ENCODE data around the gene AGBL4. TPM values are rescaled to one million over a fixed set of nuclear protein-coding genes. Genes with fewer than 3 reads are reported as not detected.

The AGBL4 gene
- total RNA-seq, 3 donors from 2014 or later: 0.46 to 0.57 TPM; not detected in 1

- TF ChIP-seq, protein P1, sequence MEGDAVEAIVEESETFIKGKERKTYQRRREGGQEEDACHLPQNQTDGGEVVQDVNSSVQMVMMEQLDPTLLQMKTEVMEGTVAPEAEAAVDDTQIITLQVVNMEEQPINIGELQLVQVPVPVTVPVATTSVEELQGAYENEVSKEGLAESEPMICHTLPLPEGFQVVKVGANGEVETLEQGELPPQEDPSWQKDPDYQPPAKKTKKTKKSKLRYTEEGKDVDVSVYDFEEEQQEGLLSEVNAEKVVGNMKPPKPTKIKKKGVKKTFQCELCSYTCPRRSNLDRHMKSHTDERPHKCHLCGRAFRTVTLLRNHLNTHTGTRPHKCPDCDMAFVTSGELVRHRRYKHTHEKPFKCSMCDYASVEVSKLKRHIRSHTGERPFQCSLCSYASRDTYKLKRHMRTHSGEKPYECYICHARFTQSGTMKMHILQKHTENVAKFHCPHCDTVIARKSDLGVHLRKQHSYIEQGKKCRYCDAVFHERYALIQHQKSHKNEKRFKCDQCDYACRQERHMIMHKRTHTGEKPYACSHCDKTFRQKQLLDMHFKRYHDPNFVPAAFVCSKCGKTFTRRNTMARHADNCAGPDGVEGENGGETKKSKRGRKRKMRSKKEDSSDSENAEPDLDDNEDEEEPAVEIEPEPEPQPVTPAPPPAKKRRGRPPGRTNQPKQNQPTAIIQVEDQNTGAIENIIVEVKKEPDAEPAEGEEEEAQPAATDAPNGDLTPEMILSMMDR (IDR thresholded peaks at IDR 0.05): no peak
- no peak overlapping the region for H3K4me3 ChIP-seq
- no peaks in the 10 kb centered on the region for H3K36me3 ChIP-seq (ENCODE audit: low read depth)
- intact Hi-C loops (cut with DNase I, micrococcal nuclease): no loop called here
- no peaks in the 10 kb centered on the region for H3K4me1 ChIP-seq (ENCODE audit: low read depth)
- DNase-seq (no peak), ATAC-seq (no peak)
- H3K9me3 ChIP-seq: peaks cover 24% of the 10 kb centered on the region
Measured at GRCh38 chr1:49197081-49197480, 826.7 kb downstream of the AGBL4 start.

GRCh38 chr1:49190138-49190537, 833.6 kb downstream of the AGBL4 start:
- Histone ChIP-seq H3K9me3 (peaks cover 14% of the 10 kb centered on the region), H3K36me3 (ENCODE audit: low read depth) (no peaks in the 10 kb centered on the region), H3K4me1 (ENCODE audit: low read depth) (no peaks in the 10 kb centered on the region), H3K4me3 (no peak overlapping the region)
- no peak for DNase-seq
- TF ChIP-seq, protein P1 (IDR thresholded peaks at IDR 0.05): no peak
- no peak for ATAC-seq
- intact Hi-C loops (cut with DNase I, micrococcal nuclease): no loop called here

- TF ChIP-seq, protein P1 (IDR thresholded peaks at IDR 0.05): no peak
- no peak overlapping the region for H3K4me3 ChIP-seq
- ATAC-seq (no peak), DNase-seq (no peak)
- H3K9me3 ChIP-seq: peaks cover 5% of the 10 kb centered on the region
- no peaks in the 10 kb centered on the region for H3K36me3 ChIP-seq (ENCODE audit: low read depth)
- no peaks in the 10 kb centered on the region for H3K4me1 ChIP-seq (ENCODE audit: low read depth)
- intact Hi-C loops (cut with DNase I, micrococcal nuclease): no loop called here
Measured at GRCh38 chr1:49187056-49187455, 836.7 kb downstream of the AGBL4 start.

GRCh38 chr1:49185450-49185980, 838.2 kb downstream of the AGBL4 start:
- no peak for ATAC-seq
- H3K4me1 ChIP-seq (ENCODE audit: low read depth): no peaks in the 10 kb centered on the region
- intact Hi-C loops (cut with DNase I, micrococcal nuclease): no loop called here
- peaks cover 5% of the 10 kb centered on the region for H3K9me3 ChIP-seq
- H3K36me3 ChIP-seq (ENCODE audit: low read depth): no peaks in the 10 kb centered on the region
- no peak for DNase-seq
- no peak overlapping the region for H3K4me3 ChIP-seq
- TF ChIP-seq, protein P1 (IDR thresholded peaks at IDR 0.05): no peak

DNA sequence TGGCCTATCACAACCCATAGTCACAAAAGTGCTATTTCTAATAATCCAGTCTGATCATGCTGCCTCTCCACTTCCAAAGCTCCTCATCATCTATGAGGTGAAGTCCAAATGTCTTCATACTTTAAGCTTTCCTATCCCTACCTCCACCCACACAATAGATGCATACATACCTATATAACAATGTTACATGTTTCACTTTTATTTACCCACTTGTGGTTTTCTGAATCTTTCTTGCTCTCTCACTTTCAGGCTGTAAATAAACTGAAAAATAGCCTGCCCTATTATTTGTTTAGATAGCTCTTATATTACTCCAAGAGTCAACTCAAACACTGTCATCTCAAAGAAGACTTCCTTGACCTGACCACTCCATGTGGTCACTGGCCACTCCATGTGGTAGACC, 840.3 kb downstream of the AGBL4 start:
- DNase-seq (no peak), ATAC-seq (no peak)
- Histone ChIP-seq H3K9me3 (peaks cover 5% of the 10 kb centered on the region), H3K4me3 (no peak overlapping the region), H3K4me1 (ENCODE audit: low read depth) (no peaks in the 10 kb centered on the region), H3K36me3 (ENCODE audit: low read depth) (no peaks in the 10 kb centered on the region)
- TF ChIP-seq, protein P1 (IDR thresholded peaks at IDR 0.05): no peak
- intact Hi-C loops (cut with DNase I, micrococcal nuclease): no loop called here

GRCh38 chr1:49181033-49181432, 842.7 kb downstream of the AGBL4 start:
- no peak for ATAC-seq
- intact Hi-C loops (cut with DNase I, micrococcal nuclease): no loop called here
- H3K4me3 ChIP-seq: no peak overlapping the region
- no peaks in the 10 kb centered on the region for H3K4me1 ChIP-seq (ENCODE audit: low read depth)
- no peaks in the 10 kb centered on the region for H3K36me3 ChIP-seq (ENCODE audit: low read depth)
- no peak for DNase-seq
- TF ChIP-seq, protein P1 (IDR thresholded peaks at IDR 0.05): no peak
- H3K9me3 ChIP-seq: no peaks in the 10 kb centered on the region
